UCSD-AML1 (cell line): ENCODE measurements around the gene DECR2.
A peak's percentile ranks its signal among the peaks of the same experiment; 100 is the strongest.

Source experiments
- DNase-seq: peaks from one replicate; lab custom pipeline; 2025; ENCODE audit not compliant: unreplicated experiment; lab: John Stamatoyannopoulos, UW

DECR2 gene

DNA sequence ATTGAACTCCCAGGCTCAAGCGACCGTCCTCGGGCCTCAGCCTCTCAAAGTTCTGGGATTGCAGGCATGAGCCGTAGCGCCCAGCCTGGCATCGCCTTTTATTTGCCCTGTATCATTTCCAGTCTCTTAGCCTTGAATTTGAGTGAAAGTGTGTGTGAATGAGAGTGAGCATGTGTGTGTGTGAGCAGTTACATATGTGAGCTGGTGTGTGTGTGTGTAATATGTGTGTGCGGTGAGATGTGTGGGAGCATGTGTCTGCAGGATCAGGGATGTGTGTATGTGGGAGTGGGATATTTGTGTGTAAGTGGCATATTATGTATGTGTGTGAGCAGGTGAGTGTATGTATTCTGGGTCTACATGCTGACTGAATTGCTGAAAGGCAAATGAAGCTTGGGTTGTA lies 29.2 kb downstream of the DECR2 start:
- no peak for DNase-seq

DNA sequence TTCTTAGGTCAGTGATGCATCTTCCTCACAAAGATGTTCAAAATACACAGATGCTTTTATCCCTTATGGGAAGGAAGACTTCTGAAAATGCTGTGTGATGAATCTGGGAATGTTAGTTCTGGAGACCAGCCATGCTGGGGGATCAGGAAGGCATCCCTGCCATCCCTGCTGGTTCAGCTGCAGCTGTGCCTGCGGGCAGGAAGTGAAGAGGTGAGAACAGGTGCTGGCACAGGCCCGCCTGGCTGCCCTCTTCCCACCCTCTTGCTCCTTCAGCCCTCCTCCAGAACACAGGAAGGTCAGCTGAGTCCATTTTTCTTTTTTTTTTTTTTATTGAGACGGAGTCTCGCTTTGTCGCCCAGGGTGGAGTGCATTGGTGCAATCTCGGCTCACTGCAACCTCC lies 38.9 kb downstream of the DECR2 start:
- DNase-seq = no peak

DNA sequence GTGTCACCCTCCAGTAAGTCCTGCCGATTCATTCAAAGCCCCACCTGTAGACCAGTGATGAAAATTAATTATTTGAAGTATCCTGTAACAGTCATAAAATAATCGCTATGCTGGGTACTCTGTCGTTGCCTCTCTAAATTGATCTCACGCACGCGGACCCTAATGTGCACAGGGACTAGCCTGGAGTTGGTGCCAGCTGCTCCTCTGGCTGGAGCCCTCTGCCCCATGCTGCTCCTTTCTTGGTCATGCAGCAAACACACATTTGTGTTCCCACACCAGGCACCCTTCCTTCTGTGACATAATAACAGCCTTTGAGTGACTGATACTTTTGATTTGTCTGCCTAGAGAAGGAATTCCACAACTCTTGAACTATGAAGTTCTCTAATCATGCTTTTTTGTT lies 39.8 kb downstream of the DECR2 start:
- DNase-seq = no peak

- DNase-seq = no peak
Measured at GRCh38 chr16:442976-443375, 41.3 kb downstream of the DECR2 start.

GRCh38 chr16:444027-444426 lies 42.3 kb downstream of the DECR2 start:
- no peak for DNase-seq

DNA sequence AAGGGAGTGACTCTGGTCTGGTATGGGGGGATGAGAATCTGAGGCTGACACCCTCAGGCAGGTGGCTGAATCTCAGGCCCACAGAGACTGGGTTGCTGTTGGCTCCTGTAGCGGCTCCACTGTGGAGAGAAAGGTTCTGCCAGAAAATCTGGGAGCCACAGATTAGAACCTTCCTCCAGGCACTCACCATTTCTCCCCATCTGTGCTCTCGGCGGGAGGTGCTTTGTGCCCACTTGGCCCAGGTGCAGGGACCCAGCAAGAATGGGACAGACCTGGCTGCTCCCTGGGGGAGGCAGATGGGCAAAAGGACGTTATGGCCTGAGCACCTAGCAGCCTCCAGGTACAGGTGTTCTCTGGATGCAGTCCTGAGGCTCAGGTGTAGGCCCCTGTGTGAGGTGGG lies 43.9 kb downstream of the DECR2 start:
- DNase-seq = no peak

DNA sequence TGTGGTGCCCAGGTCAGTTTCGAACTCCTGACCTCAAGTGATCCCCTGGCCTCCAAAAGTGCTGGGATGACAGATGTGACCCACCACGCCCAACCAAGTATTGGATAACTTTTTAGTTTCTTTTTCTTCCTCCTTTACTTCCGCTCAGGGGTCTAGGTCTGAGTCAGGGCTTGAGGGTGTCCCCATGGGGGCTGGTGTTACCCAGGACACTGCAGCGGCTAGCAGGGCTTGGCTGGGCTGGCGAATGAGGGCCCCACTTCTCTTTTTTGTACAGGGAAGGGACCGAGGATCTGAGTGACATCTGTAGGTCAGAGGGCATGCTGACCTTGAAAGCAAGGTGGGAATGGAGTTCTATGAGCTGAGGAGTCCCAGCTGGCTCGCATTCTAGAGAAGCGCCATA lies 48.7 kb downstream of the DECR2 start:
- DNase-seq = no peak

DNA sequence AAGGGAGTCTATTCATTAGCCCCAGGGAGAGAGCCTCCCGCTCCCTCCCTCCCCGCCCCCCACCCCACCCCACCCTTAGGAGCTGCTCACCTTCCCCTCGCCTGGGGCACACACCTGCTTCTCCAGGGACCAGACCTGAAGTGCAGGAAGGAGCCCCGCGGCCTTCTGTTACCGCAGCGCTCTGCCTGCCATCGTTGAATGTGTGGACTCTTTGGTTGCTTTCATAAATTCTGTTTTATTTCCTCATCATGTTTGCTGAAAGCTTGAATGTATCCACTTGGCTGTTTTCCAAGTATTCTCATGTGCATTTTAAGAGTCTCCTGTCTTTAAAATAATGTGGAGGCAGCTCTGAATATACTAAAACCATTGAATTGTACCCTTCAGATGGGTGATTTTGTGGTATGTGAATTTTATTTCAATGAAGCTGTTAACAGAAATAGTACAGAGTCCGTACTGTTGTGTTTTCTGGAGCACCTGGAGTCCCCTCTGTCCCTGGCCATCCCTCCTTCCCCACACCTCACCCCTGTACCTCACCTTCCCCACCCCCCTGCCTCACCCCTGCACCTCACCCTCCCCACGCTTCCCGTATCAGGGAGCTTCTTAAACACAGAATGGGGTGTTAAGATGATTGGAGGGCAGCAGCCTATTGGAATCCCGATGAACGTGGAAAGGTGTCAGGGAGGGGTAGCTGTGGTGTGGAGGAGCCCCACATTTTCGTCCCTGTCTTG lies 49.3 kb downstream of the DECR2 start:
- no peak for DNase-seq

GRCh38 chr16:454397-454940 lies 52.8 kb downstream of the DECR2 start:
- DNase-seq = no peak

DNA sequence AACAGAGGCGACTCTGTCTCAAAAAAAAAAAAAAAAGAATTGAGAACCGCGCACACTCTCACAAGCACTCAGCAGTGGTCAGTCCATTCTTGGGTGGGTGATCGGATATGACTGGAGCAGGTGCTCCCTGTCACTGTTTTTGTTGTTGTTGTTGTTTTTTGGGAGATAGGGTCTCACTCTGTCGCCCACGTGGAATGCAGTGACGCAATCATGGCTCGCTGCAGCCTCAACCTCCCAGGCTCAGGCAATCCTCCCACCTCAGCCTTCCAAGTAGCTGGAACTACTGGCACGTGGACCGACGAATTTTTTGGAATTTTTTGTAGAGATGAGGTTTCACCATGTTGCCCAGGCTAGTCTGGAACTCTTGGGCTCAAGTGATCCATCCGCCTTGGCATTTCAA lies 53.8 kb downstream of the DECR2 start:
- no peak for DNase-seq

DNA sequence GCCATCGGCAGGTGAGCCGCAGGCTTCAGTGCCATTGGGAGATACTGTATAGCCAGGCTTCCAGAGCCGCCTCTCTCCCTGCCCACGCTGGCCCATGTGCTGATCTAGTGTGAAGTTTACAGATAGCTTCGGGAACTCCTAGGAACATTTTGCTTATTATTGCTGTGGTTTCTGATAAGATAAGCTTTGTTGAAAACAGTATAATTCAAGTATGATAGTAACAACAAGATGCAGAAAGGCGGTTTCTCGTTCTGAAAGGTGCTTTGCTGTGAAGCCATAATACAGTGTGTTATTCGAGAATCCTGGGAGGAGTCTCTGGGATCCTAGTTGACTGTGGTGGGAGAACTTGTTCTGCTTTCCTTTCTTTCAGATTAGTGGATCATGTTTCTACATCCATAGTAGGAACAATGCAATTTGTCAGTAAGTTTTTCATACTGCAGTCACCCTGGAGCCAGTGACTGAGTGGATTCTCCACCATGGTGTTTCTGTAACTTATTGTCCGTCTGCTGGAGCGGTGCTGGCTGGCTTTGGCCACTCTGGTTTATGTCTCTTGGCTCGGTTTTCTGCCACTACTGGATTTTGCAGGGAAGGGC lies 55.3 kb downstream of the DECR2 start:
- no peak for DNase-seq

DNA sequence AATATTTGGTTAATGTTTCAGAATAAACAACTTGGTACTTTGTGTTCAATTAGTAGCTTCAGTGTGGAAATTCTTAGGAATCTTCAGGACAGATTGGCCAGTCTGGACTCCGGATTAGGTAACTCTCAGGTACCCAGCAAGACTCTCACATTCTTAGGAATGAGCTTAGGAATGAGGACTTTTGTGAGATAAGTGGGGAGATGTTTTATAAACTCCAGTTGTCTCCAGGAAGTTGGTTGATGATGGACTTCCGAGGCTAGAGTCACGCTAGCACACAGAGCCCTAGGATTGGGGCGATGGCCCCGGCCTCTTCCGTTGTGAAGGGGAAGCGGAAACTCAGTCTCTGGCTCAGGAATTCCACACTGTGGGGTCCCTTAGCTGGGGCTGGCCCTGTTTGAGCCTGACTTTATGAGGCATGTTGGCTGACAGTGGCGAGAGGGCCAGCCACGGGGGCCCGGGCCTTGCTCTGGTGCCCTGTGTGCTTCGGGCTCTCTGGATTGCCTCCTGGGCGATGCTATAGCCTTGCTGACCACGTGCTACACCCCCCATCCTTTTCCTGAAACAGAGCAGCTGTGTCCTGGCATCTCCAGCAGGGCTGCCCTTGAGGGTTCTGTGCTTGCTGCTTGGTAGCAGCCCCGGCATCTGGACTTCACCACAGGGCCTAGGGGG lies 56.2 kb downstream of the DECR2 start:
- peak; percentile 69 for DNase-seq

DNA sequence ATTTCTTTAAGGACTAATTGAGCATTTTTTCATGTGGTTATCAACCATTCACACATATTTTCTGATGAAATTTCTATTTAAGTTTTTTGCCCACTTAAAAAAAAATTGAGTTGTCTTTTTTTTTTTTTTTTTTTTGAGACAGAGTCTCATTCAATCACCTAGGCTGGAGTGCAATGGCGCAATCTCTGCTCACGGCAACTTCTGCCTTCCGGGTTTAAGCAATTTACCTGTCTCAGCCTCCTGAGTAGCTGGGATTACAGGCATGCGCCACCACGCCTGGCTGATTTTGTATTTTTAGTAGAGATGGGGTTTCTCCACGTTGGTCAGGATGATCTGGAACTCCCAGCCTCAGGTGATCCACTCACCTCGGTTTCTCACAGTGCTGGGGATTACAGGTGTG lies 58.1 kb downstream of the DECR2 start:
- no peak for DNase-seq

DNA sequence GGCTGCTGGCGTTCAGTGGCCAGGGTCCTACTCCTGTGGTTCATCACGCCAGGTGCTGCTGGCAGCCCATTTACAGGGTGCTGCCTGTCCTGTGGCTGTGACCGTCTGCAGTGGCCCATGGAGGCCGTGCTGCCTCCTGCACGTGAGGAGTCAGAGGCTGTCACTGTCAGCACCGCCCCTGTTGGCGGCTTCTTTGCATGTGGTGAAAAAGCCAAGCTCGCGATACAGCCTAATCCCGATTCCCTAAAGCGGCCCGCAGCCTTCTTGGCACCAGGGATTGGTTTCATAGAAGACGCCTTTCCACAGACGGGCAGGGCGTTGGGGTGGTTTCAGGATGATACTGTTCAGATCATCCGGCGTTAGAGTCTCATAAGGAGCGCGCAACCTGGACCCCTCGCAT lies 59.1 kb downstream of the DECR2 start:
- no peak for DNase-seq
